ENCODE measurements around the gene SLBP.
A peak's percentile ranks its signal among the peaks of the same experiment; 100 is the strongest.
"Not testable (repeated sequence)": the region's sequence is repeated elsewhere in the genome, so short reads cannot be mapped to it uniquely, and the experiment has no call there.

SLBP gene

DNA sequence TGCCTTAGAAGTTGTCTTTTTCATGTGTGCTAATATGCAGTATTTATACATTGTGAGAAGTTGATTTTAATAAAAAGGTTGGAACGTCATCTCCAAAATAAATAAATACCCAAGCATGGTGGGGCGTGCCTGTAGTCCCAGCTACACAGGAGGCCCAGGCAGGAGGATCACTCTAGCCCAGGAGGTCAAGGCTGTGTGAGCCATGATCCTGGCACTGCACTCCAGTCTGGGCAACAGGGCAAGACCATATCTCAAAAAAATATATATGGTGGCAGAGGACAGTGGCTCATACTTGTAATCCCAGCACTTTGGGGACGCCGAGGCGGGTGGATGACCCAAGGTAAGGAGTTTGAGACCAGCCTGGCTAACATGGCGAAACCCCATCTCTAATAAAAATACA, 6.4 kb downstream of the SLBP start:
- DNase-seq = no peak

GRCh38 chr4:1703867-1704266, 8.3 kb downstream of the SLBP start:
- no peak for DNase-seq

GRCh38 chr4:1701671-1702070, 10.4 kb downstream of the SLBP start:
- not testable (repeated sequence) for DNase-seq

GRCh38 chr4:1695913-1696312, 16.2 kb downstream of the SLBP start:
- no peak for DNase-seq

GRCh38 chr4:1693131-1693896, 18.8 kb downstream of the SLBP start:
- peak; percentile 71 for DNase-seq

DNA sequence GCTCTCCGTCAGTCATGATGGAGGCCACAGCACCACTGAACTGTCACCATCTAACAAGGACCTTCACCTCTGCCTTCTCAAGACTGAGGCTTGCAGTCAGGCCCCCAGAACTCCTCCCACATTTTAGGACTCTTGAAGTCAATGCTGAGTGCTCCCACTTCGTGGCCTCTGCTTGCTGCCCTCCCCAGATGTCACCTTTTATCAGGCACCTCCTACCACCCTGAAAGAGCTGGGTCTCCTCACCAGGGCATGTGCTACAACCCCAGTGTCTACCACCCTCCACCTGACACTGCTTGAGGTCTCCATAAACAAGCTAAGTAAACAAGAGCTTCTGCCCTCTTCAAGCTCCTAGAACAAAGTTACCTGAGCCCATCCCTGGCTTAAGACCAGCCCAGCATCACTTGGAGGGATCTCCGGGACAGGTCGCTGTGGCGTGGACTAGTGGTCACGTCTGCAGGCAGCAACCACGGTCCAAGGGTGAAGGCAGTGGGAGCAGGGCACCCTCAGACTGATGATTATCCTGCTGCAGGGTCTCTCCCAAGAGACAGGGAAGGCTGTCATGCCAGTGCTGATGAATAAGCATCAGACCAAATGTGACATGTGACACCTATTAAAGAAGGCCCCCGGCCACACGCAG, 20.3 kb downstream of the SLBP start:
- DNase-seq = no peak

- DNase-seq = no peak
Measured at GRCh38 chr4:1690698-1691097, 21.4 kb downstream of the SLBP start.

GRCh38 chr4:1686440-1687036, 25.6 kb downstream of the SLBP start:
- no peak for DNase-seq

DNA sequence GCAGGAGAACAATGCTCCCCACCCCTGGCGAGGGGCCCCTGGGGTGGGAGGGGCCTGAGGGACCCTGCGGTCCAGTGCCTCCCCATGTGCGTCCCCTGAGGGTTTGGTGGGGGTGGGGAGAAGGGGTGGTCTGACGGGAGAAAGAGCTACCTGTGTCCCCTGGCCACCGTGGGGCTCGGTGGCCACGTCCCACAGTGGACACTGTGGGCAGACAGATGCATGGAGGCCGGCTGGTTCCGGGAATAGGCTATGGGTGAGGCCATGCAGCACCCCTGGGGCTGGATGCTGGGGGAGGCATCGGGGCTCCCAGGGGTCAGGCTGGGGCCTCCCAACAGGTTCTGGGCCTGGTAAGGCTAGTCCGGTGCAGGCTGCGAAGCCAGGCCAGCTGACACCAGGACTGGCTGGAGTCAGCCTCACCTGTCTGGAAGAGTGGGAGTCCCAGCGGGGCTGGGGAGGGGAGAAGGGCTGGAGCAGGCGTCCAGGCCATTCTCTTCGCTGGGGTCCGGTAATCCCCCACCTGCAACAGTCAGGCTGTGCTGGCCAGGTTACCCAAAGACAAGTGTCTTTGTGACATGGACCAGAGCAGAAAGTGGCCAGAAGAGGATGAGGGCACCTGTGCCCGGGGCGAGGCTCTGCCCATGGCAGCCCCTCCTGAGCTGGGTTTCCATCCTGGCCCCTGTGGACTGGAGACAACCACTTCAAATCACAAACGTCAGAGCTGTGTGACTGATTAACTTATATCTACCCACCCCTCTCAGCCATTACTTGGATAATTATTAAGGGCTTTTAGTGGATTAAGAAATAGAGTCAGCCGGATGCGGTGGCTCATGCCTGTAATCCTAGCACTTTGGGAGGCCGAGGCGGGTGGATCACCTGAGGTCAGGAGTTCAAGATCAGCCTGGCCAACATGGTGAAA, 26.6 kb downstream of the SLBP start:
- DNase-seq = no peak

- peak; percentile 98 for DNase-seq
Measured at GRCh38 chr4:1684506-1685234, 27.4 kb downstream of the SLBP start.

DNA sequence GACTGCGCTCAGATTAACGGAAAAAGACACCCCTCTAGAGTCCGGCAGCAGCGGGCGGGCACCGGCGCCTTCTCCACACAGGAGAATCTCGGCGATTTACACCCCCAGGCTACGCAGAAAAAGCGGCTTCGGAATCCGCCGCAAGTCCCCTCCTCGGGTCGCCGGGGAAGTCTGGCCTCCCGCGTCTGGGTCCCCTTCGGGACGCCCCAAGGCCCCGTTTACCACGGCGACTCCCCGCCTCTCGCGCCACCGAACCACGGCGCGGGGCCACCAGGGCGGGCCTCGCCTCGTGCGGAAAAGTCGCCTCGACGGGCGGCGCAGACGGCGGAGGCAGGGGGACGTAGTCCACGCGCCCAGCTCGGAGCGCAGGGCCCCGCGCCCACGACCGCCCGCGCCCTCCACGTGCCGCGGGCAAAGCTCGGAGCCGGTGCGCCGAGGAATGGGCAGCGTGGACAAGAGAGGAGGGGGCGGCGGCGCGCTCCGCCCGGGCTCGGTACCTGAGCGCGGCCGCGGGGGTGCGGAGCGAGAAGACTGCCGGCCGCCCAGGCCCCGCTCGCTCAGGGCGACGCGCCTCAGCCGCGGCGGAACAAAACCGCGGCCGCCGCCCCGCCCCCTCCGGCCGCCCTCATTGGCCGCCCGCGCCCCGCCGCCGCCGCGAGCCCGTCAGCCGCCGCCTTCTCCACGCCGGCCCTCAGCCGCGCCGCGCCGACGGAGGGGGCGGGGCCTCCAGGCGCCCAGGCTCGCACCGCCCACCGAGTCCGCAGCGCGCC, 28.2 kb downstream of the SLBP start, which contains the start of gene FAM53A:
Gene FAM53A, minus strand, starts transcription at position 578 of the 770 bp plus-strand sequence. CDS start 15,572 bp downstream, outside the sequence.
- peak; percentile 31 for DNase-seq

- DNase-seq = no peak
Measured at GRCh38 chr4:1683261-1683735, 28.8 kb downstream of the SLBP start.

GRCh38 chr4:1682860-1683259, 29.3 kb downstream of the SLBP start:
- DNase-seq = no peak

GRCh38 chr4:1678244-1678643, 33.9 kb downstream of the SLBP start:
- DNase-seq = no peak

- no peak for DNase-seq
Measured at GRCh38 chr4:1676605-1677525, 35.3 kb downstream of the SLBP start.

DNA sequence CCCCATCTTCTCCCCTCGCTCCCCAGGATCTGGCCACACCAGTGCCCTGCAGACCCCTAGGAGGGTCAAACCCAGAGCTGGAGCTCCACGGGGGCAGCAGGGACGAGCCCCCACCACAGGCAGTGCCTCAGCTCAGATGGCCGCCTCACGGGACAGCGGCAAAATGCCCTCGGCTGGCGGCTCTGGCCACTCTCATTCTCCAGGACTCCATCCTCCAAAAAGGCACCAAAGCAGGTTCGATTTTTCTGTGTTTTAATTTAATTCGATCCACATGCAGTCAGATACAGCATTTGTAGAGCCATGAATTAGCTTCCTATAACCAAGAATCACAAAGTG, 36.3 kb downstream of the SLBP start:
- DNase-seq = no peak

DNA sequence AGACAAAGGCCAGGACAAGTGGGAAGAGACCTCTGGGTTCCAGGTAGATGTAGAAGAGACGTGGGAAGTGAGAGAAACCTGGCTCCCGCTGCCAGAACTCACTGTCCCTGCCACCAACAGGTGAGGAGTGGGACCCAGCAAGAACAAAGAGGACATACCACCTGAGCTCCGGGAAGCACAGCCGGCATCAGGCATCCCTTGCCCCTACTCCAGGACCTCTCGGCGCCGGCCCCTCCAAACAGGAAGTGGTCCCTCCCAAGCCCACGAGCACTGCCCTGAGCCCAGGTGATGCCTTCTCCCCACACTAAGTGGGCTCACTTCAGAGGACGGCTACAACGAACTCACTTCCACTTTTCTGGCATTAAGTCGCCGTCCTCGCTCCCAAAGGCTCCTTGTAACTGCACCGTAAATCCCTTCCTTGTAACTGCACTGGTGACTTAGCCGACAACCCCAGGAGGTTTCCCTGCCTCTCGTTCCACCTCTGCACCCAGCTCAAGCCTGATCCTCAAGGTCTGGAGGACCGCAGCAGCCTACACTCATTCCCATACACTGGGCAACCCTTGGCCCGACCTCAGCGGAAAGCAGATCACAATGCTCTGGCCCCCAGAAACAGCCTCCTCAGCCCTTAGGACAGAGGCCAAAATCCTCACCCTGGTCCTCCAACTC, 36.9 kb downstream of the SLBP start:
- no peak for DNase-seq

GRCh38 chr4:1674682-1675081, 37.4 kb downstream of the SLBP start:
- DNase-seq = no peak

DNA sequence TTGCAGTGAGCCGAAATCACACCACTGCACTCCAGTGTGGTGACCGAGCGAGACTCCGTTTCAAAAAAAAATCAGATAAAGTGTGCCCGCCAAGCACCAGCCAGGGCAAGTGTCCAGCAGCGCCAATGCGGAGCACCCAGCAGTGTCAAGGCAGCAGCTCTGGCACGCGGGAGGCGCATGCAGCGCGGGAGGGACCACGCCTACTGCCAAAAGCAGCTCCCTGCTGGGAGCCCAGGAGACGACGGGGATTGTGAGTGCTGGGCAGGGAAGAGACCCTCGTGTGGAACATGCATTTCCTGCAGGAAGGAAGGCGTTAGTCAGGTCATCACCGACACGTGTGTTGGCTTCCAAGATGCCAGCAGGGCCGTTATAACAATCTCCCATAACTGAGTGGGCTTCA, 38.4 kb downstream of the SLBP start:
- DNase-seq = no peak

DNA sequence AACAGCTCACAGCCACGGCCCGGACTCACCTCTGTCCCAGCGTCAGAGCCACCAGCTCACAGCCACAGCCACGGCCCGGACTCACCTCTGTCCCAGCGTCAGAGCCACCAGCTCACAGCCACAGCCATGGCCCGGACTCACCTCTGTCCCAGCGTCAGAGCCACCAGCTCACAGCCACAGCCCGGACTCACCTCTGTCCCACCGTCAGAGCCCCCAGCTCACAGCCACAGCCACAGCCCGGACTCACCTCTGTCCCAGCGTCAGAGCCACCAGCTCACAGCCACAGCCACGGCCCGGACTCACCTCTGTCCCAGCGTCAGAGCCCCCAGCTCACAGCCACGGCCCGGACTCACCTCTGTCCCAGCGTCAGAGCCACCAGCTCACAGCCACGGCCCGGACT, 41.1 kb downstream of the SLBP start:
- DNase-seq = not testable (repeated sequence)

All from stimulated activated CD4-positive, alpha-beta T cell treated with anti-CD3 and anti-CD28 coated beads, Interleukin-12 subunit alpha, Interleukin-12 subunit beta, amount 100 ng/mL, for 4 hours (primary cell).